ENCODE data around the gene UIMC1.

GRCh38 chr5:176881021-176881749 lies 125.4 kb downstream of the UIMC1 start:
- no peak for TF ChIP-seq POLR2A (IDR thresholded peaks at IDR 0.05)
- TF ChIP-seq, protein P1, sequence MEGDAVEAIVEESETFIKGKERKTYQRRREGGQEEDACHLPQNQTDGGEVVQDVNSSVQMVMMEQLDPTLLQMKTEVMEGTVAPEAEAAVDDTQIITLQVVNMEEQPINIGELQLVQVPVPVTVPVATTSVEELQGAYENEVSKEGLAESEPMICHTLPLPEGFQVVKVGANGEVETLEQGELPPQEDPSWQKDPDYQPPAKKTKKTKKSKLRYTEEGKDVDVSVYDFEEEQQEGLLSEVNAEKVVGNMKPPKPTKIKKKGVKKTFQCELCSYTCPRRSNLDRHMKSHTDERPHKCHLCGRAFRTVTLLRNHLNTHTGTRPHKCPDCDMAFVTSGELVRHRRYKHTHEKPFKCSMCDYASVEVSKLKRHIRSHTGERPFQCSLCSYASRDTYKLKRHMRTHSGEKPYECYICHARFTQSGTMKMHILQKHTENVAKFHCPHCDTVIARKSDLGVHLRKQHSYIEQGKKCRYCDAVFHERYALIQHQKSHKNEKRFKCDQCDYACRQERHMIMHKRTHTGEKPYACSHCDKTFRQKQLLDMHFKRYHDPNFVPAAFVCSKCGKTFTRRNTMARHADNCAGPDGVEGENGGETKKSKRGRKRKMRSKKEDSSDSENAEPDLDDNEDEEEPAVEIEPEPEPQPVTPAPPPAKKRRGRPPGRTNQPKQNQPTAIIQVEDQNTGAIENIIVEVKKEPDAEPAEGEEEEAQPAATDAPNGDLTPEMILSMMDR (IDR thresholded peaks at IDR 0.05): no peak

Measured in right lobe of liver (tissue), 4 donors.